ENCODE results near the gene KCNQ5. TPM values are rescaled to one million over a fixed set of nuclear protein-coding genes. Genes with fewer than 3 reads are reported as not detected.

Gene KCNQ5
- total and polyA plus RNA-seq, 2 of the 8 experiments (the other 6 are each of a cell fraction or from before 2014, with no cell fraction given), result 0.83 to 1.2 TPM

- DNase-seq (ENCODE audit: low read depth in 1 of 2, low spot score in 2 of 2) (no peak), FAIRE-seq (no peak)
- Histone ChIP-seq H2AFZ (ENCODE audit: low read length) (no peak overlapping the region), H2BK12ac (ENCODE audit: low read depth, low read length) (no peak overlapping the region), H3K4me2 (ENCODE audit: insufficient read depth in 1 of 2, low read depth in 2 of 2, low read length in 2 of 2) (no peak overlapping the region), H2AK5ac (ENCODE audit: low read depth, low read length) (no peak overlapping the region), H3K27ac (ENCODE audit: low read depth, low read length) (no peak overlapping the region), H3K23me2 (ENCODE audit: low read depth, low read length) (no peaks in the 10 kb centered on the region), H3K79me2 (ENCODE audit: control insufficient read depth in 1 of 2, insufficient read depth in 2 of 2, low read length in 2 of 2) (no peaks in the 10 kb centered on the region), H3K18ac (ENCODE audit: extremely low read depth, low read length) (no peak overlapping the region), H3K56ac (replicated peaks; ENCODE audit: insufficient read length, low read depth, low read length) (no peak overlapping the region), H3K9ac (replicated peaks in 1 of 4; ENCODE audit: extremely low read depth in 1 of 4, low read depth in 3 of 4, low read length in 3 of 4) (no peak overlapping the region), H2BK20ac (ENCODE audit: low read length) (no peak overlapping the region), H3K79me1 (ENCODE audit: low read depth, low read length) (no peaks in the 10 kb centered on the region), H4K91ac (replicated peaks; ENCODE audit: insufficient read length, low read length) (no peak overlapping the region), H4K20me1 (replicated peaks in 1 of 2; ENCODE audit: control insufficient read depth in 1 of 2, insufficient read depth in 2 of 2, low read length in 2 of 2) (no peaks in the 10 kb centered on the region), H3K9me3 (ENCODE audit: insufficient read depth in 2 of 2, low read depth in 1 of 2, low read length in 1 of 2) (no peaks in the 10 kb centered on the region), H3K4me3 (ENCODE audit: extremely low read depth in 1 of 4, insufficient read depth in 2 of 4, low read depth in 3 of 4, low read length in 4 of 4) (no peak overlapping the region), H2BK5ac (ENCODE audit: low read depth, low read length) (no peak overlapping the region), H3K4ac (replicated peaks; ENCODE audit: insufficient read length, low read depth, low read length) (no peak overlapping the region), H2BK15ac (ENCODE audit: low read length) (no peak overlapping the region), H3K27me3 (replicated peaks in 1 of 4; ENCODE audit: control insufficient read depth in 3 of 4, extremely low read depth in 1 of 4, insufficient read depth in 3 of 4, low read length in 3 of 4) (no peaks in the 10 kb centered on the region), H2BK120ac (replicated peaks; ENCODE audit: low read depth, low read length) (no peak overlapping the region), H3K23ac (ENCODE audit: insufficient read length) (no peak overlapping the region), H4K8ac (ENCODE audit: extremely low read depth, insufficient read depth, low read length) (no peak overlapping the region), H4K5ac (ENCODE audit: insufficient read length, low read depth, low read length) (no peak overlapping the region), H3K36me3 (ENCODE audit: control insufficient read depth in 2 of 4, insufficient read depth in 4 of 4, low read length in 3 of 4) (no peaks in the 10 kb centered on the region; a peak in 1 of 8 replicates), H3K4me1 (replicated peaks in 1 of 4; ENCODE audit: control insufficient read depth in 3 of 4, insufficient read depth in 4 of 4, low read length in 3 of 4) (no peaks in the 10 kb centered on the region), H3K14ac (ENCODE audit: insufficient read length) (no peak overlapping the region)
- ChIA-PET POLR2A (ENCODE audit: partially characterized antibody) (no interaction called here), CTCF (ENCODE audit: partially characterized antibody) (no interaction called here)
- WGBS, 2 experiments (ENCODE audit: extremely low coverage in 1 of 2, insufficient coverage in 1 of 2, insufficient read length in 1 of 2, insufficient replicate concordance in 2 of 2, low coverage in 1 of 2, low lambda C conversion rate in 2 of 2, missing lambda C conversion rate in 1 of 2), result 85% methylated on average over 1 of the region's 1 CpG; no CpG with 5 or more reads in 1 of the 2 experiments
- TF ChIP-seq TEAD4 (IDR thresholded peaks at IDR 0.05; ENCODE audit: low read depth, low read length) (no peak), MAX (IDR thresholded peaks at IDR 0.05) (no peak), POLR2AphosphoS5 (IDR thresholded peaks at IDR 0.05; ENCODE audit: low read depth, low read length) (no peak), RNF2 (IDR thresholded peaks at IDR 0.05; ENCODE audit: borderline replicate concordance, low read depth, low read length, missing control alignments, poor library complexity, severe bottlenecking) (no peak), TBP (IDR thresholded peaks at IDR 0.05; ENCODE audit: low read depth, low read length) (no peak), SIN3A (conservative IDR thresholded peaks at IDR 0.05 in 1 of 2, IDR thresholded peaks at IDR 0.05 in 1 of 2; ENCODE audit: low read depth in 1 of 2, low read length in 2 of 2) (no peak), HDAC2 (IDR thresholded peaks at IDR 0.05; ENCODE audit: borderline replicate concordance in 1 of 2, low read depth in 2 of 2, low read length in 2 of 2) (no peak), MAFK (IDR thresholded peaks at IDR 0.05; ENCODE audit: low read depth, low read length) (no peak), FOSL1 (IDR thresholded peaks at IDR 0.05; ENCODE audit: insufficient read depth, low read depth, low read length) (no peak), CTCF (IDR thresholded peaks at IDR 0.05; ENCODE audit: control extremely low read depth in 1 of 3, insufficient read depth in 1 of 3, low read depth in 1 of 3, low read length in 3 of 3) (no peak)
Observed at GRCh38 chr6:73043446-73043845, 421.6 kb downstream of the KCNQ5 start.

Measured in H1 (cell line).